ENCODE data around the gene TMEM178B.

DNA sequence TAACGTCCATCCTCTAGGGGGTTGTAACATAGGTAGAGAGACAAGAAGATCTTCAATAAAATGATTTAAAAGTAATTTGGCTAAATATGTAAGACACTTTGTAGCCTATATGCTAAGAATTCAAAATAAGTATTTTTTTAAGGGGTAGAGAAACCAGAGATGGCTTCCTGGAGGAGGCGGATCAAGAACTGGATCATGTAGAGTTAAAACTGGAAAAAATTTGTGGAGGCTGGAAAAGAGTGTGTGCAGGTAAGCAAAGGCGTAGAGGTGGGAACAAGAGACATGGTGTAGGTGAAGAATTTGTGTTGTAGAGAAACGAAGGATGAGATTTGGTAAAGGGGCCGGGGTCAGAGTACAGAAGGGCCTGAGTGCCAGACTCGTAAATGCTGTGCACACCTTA is 172.6 kb downstream of the TMEM178B start:
- TF ChIP-seq ZNF274 (IDR thresholded peaks at IDR 0.05; ENCODE audit: low read depth, low read length) (no peak), YY1 (IDR thresholded peaks at IDR 0.05; ENCODE audit: insufficient read depth, insufficient read length) (no peak), SUZ12 (IDR thresholded peaks at IDR 0.05; ENCODE audit: extremely low read depth, insufficient read depth, insufficient read length) (no peak)

Data from NT2/D1 (cell line).